Lower leg skin (tissue), 3 donors: Measurements from ENCODE around the gene HGFAC.

Experiments
- CTCF ChIP-seq, 3 donors: fragments of 450-650 bp; IDR thresholded peaks; one replicate each; pipeline ENCODE4 v1.5.1; 2016; ENCODE audit warnings: antibody characterized with exemption in 3 of 3, mild to moderate bottlenecking in 3 of 3, moderate library complexity in 2 of 3
- POLR2A ChIP-seq, 2 donors: fragments of 450-650 bp; IDR thresholded peaks; one replicate each; pipeline ENCODE4 v1.6.1; 2016 to 2017; ENCODE audit warnings: antibody characterized with exemption in 2 of 2, mild to moderate bottlenecking in 1 of 2, moderate library complexity in 1 of 2

- TF ChIP-seq CTCF (IDR thresholded peaks at IDR 0.05) (no peak), POLR2A (IDR thresholded peaks at IDR 0.05) (no peak)
Observed at GRCh38 chr4:3479358-3480101, 37.8 kb downstream of the HGFAC start.
